HepG2 (cell line): ENCODE results near the gene ICE1. TPM values are rescaled to one million over a fixed set of nuclear protein-coding genes. Genes with fewer than 3 reads are reported as not detected.
"Not testable (repeated sequence)": the region's sequence is repeated elsewhere in the genome, so short reads cannot be mapped to it uniquely, and the experiment has no call there.

Experiments
- ATAC-seq: fragments of 200-7000 bp; cut with Tn5 transposase; 3 replicates; pipeline ENCODE4 v1.9.1; 2020; ENCODE audit warnings: mild to moderate bottlenecking, moderate library complexity
- BruUV-seq: library from RNA; stranded (reverse); fragments of 400-500 nt; replicated peaks from 2 replicates; lab custom pipeline; 2021; lab: Mats Ljungman, UMichigan
- CTCF ChIA-PET: fragments of 300-600 bp; formaldehyde crosslinking; extraction: SDS; loops from one replicate; lab custom pipeline; 2021; ENCODE audit warnings: low total read pairs, inconsistent platforms, low intra/inter-chr PET ratio; lab: Yijun Ruan, JAX
- POLR2A ChIA-PET: fragments of 350-600 bp; sonication (Branson Sonifier 250); formaldehyde crosslinking; loops from one replicate; lab custom pipeline; 2020; ENCODE audit warnings: antibody characterized with exemption, inconsistent platforms; lab: Yijun Ruan, JAX
- DNase-seq: peaks from one replicate; pipeline ENCODE4 v3.0.0-alpha.2; 2015; ENCODE audit warnings: low spot score
- FAIRE-seq: peaks from 3 replicates; lab custom pipeline; 2011; peaks lifted over from hg19 to GRCh38; lab: Jason Lieb, UNC
- H2AFZ ChIP-seq: one replicate; pipeline ENCODE4 v1.6.1; 2011; ENCODE audit warnings: low read length, inconsistent platforms
- H3K27ac ChIP-seq: fragments of 300-600 bp; 3 replicates; pipeline ENCODE4 v1.8.0; 2011; ENCODE audit warnings: mixed run types, mild to moderate bottlenecking, mixed read lengths, low read length, inconsistent platforms; ENCODE audit not compliant: insufficient read depth; ENCODE audit errors: extremely low read length
- H3K27me3 ChIP-seq, 2 experiments: fragments of 200-600 bp in 1 of 2; 2 replicates in 1 of 2; 3 replicates in 1 of 2; pipeline versions ENCODE4 v1.6.0 to v1.8.0; 2011; ENCODE audit warnings: low read length in 2 of 2, mild to moderate bottlenecking in 2 of 2, moderate library complexity in 2 of 2, inconsistent platforms in 1 of 2; ENCODE audit not compliant: insufficient read depth in 2 of 2, control insufficient read depth in 1 of 2
- H3K36me3 ChIP-seq, 2 experiments: fragments of 200-600 bp in 1 of 2; replicated peaks in 1 of 2; 2 replicates in 1 of 2; 3 replicates in 1 of 2; pipeline versions ENCODE4 v1.5.1 to v1.8.0; 2011; ENCODE audit warnings: low read length in 2 of 2, inconsistent platforms in 1 of 2; ENCODE audit not compliant: insufficient read depth in 2 of 2, control insufficient read depth in 1 of 2
- H3K4me1 ChIP-seq: 2 replicates; pipeline ENCODE4 v1.5.1; 2012; ENCODE audit warnings: low read length, inconsistent platforms; ENCODE audit not compliant: insufficient read depth
- H3K4me2 ChIP-seq: 2 replicates; pipeline ENCODE4 v1.6.0; 2011; ENCODE audit warnings: low read depth, low read length, inconsistent platforms
- H3K4me3 ChIP-seq, 3 experiments: fragments of 200-600 bp in 1 of 3; sonication (generic), shearing (Covaris generic) in 1 of 3; replicated peaks in 1 of 3; 2 replicates each; pipeline ENCODE4 v1.5.1; 2011 to 2016; ENCODE audit warnings: low read length in 3 of 3, inconsistent platforms in 2 of 3, low read depth in 2 of 3, mild to moderate bottlenecking in 2 of 3, control low read depth in 1 of 3, mixed read lengths in 1 of 3; ENCODE audit not compliant: insufficient read depth in 1 of 3
- H3K79me2 ChIP-seq: one replicate; pipeline ENCODE4 v1.6.1; 2011; ENCODE audit warnings: low read length, inconsistent platforms; ENCODE audit not compliant: insufficient read depth
- H3K9ac ChIP-seq: 2 replicates; pipeline ENCODE4 v1.6.0; 2011; ENCODE audit warnings: mild to moderate bottlenecking, low read depth, low read length, inconsistent platforms; ENCODE audit not compliant: insufficient read depth
- H3K9me3 ChIP-seq: 2 replicates; pipeline ENCODE4 v1.5.1; 2012; ENCODE audit warnings: mild to moderate bottlenecking, low read length
- H4K20me1 ChIP-seq: 2 replicates; pipeline ENCODE4 v1.6.0; 2011; ENCODE audit warnings: inconsistent platforms, mild to moderate bottlenecking, low read length, moderate library complexity; ENCODE audit not compliant: insufficient read depth
- ZFP91 ChIP-seq: sonication (generic); formaldehyde crosslinking; IDR thresholded peaks from 2 replicates; pipeline ENCODE4 v1.9.0; 2022; ENCODE audit warnings: missing genetic modification reagents, mild to moderate bottlenecking, borderline replicate concordance
- WGBS: methylation state at CpG from one replicate; pipeline ENCODE4 v1.1.6; 2017; ENCODE audit warnings: low lambda C conversion rate; 5-methylcytosine and 5-hydroxymethylcytosine counted together
- in situ Hi-C: cut with HindIII; loops from 2 replicates; pipeline ENCODE4 v1.10.0; 2017; ENCODE audit warnings: low pct_unique_long_range_greater_than_20kb; ENCODE audit not compliant: extremely low pct_ligation_motif_present
- intact Hi-C: fragments of 100-400 bp; cut with micrococcal nuclease; formaldehyde crosslinking; loops from one replicate; pipeline ENCODE4 v1.10.0; 2022; ENCODE audit not compliant: unreplicated experiment
- polyA plus RNA-seq, 8 experiments: library from polyadenylated mRNA; depleted of rRNA in 3 of 8; stranded (reverse) in 7 of 8; unstranded in 1 of 8; fragments of >200 nt; fragmentation: Illumina TruSeq in 4 of 8; extraction: Trizol in 4 of 8; gene quantifications; 2 replicates each; pipeline versions ENCODE4 v1.2.1 to v1.2.3, GENCODE V29; 2011 to 2016; ENCODE audit warnings: low read depth in 4 of 8, missing spikeins in 1 of 8, mixed read lengths in 1 of 8; ENCODE audit not compliant: insufficient read depth in 1 of 8
- total RNA-seq, 5 experiments: library from RNA; depleted of rRNA; stranded (reverse); fragments of >200 nt; fragmentation: Illumina TruSeq; extraction: Trizol; gene quantifications; 2 replicates each; pipeline ENCODE4 v1.2.3, GENCODE V29; 2016; ENCODE audit warnings: low read depth in 1 of 5
- TF ChIP-seq, protein P1 (sequence below): sonication (generic); formaldehyde crosslinking; IDR thresholded peaks from 2 replicates; pipeline ENCODE4 v1.5.0; 2020; ENCODE audit warnings: mild to moderate bottlenecking, missing genetic modification reagents

ICE1 gene
- total and polyA plus RNA-seq, 2 of the 13 experiments (the other 11 are each of a cell fraction or from before 2014, with no cell fraction given), result 9.1 to 27.6 TPM

DNA sequence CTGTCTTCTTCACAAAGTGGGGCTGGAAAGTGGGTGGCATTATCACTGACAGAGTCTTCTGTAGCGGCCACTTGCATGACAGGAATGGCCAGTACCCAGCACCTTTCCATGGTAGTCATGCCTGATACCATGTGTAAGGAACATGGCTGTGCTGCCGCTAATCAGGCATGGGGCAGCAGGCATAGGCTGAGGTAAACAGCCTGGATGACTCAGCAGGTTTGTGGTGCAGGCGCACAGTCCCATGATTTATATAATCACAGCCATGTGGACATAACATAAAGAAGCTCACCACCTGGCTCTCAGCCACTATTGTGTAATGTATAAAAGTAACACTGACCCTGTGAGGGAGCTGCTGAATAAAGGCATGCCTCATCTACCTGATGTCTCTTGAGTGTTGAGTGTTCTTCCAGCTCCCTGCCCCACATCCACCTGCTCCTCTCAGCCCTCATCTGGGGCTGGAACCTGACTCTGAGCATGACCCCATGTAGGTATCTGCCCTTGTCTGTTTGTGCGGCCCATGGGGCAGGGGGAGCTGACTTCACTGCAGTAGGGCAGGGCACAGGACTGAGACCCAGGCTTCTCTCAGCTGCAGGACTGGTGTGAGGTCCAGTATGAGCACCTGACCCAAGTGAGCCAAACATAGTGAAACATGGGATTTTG lies 13.2 kb upstream of the ICE1 start (continued):
- TF ChIP-seq, protein P1, sequence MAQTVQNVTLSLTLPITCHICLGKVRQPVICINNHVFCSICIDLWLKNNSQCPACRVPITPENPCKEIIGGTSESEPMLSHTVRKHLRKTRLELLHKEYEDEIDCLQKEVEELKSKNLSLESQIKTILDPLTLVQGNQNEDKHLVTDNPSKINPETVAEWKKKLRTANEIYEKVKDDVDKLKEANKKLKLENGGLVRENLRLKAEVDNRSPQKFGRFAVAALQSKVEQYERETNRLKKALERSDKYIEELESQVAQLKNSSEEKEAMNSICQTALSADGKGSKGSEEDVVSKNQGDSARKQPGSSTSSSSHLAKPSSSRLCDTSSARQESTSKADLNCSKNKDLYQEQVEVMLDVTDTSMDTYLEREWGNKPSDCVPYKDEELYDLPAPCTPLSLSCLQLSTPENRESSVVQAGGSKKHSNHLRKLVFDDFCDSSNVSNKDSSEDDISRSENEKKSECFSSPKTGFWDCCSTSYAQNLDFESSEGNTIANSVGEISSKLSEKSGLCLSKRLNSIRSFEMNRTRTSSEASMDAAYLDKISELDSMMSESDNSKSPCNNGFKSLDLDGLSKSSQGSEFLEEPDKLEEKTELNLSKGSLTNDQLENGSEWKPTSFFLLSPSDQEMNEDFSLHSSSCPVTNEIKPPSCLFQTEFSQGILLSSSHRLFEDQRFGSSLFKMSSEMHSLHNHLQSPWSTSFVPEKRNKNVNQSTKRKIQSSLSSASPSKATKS, result no peak
- no peak for TF ChIP-seq ZFP91 (CRISPR knock-in tag)

DNA sequence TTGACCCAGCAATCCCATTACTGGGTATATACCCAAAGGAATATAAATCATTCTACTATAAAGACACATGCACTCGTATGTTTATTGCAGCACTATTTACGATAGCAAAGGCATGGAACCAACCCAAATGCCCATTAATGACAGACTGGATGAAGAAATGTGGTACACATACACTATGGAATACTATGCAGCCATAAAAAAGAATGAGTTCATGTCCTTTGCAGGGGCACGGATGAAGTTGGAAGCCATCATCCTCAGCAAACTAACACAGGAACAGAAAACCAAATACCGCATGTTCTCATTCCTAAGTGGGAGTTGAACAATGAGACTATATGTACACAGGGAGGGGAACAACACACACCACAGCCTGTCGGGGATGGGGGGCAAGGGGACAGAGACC lies 8.6 kb upstream of the ICE1 start:
- intact Hi-C loops, FAIRE-seq, DNase-seq, H3K4me2 ChIP-seq, H3K79me2 ChIP-seq, ATAC-seq, H3K36me3 ChIP-seq, H3K27me3 ChIP-seq, H3K9ac ChIP-seq, H2AFZ ChIP-seq, H4K20me1 ChIP-seq, POLR2A ChIA-PET, H3K27ac ChIP-seq, H3K4me3 ChIP-seq, CTCF ChIA-PET, BruUV-seq: not testable (repeated sequence)
- H3K4me1 ChIP-seq, result peaks cover 24% of the 10 kb centered on the region
- in situ Hi-C loops, result loop anchor here (25.0 kb wide), 1 partner anchor 277 kb away; the partner anchor contains the start of gene ADAMTS16
- H3K9me3 ChIP-seq, result peaks cover 12% of the 10 kb centered on the region
- 73% methylated on average over 5 of the region's 5 CpGs for WGBS
